GM21515 (cell line): ENCODE results near the gene RBPJL.
"Not testable (repeated sequence)": the region's sequence is repeated elsewhere in the genome, so short reads cannot be mapped to it uniquely, and the experiment has no call there.

Source experiments
- ATAC-seq: cut with Tn5 transposase; IDR thresholded peaks from one replicate; pipeline ENCODE4 v1.9.1; 2021; ENCODE audit not compliant: unreplicated experiment

The RBPJL gene

GRCh38 chr20:45341579-45341938 lies 34.9 kb downstream of the RBPJL start:
- ATAC-seq = no peak

- no peak for ATAC-seq
Observed at GRCh38 chr20:45341939-45342854, 35.6 kb downstream of the RBPJL start.

GRCh38 chr20:45342855-45343531 lies 36.4 kb downstream of the RBPJL start:
- ATAC-seq = no peak

GRCh38 chr20:45343532-45344167 lies 37.0 kb downstream of the RBPJL start:
- no peak for ATAC-seq

- no peak for ATAC-seq
Observed at GRCh38 chr20:45344168-45344860, 37.7 kb downstream of the RBPJL start.

- ATAC-seq = no peak
Observed at GRCh38 chr20:45345104-45345936, 38.7 kb downstream of the RBPJL start.

- no peak for ATAC-seq
Observed at GRCh38 chr20:45346291-45346718, 39.7 kb downstream of the RBPJL start.

GRCh38 chr20:45346851-45347250 lies 40.2 kb downstream of the RBPJL start:
- no peak for ATAC-seq

- ATAC-seq = no peak
Observed at GRCh38 chr20:45347297-45347935, 40.8 kb downstream of the RBPJL start.

GRCh38 chr20:45347936-45348778 lies 41.5 kb downstream of the RBPJL start, which contains the start of gene SDC4:
Gene SDC4, minus strand, starts transcription at chr20:45348424. Its CDS starts 40 bp downstream, at chr20:45348384.
- no peak for ATAC-seq

- no peak for ATAC-seq
Observed at GRCh38 chr20:45350217-45350616, 43.6 kb downstream of the RBPJL start.

GRCh38 chr20:45350795-45351194 lies 44.2 kb downstream of the RBPJL start:
- not testable (repeated sequence) for ATAC-seq

- no peak for ATAC-seq
Observed at GRCh38 chr20:45352729-45353128, 46.1 kb downstream of the RBPJL start.

GRCh38 chr20:45353746-45354145 lies 47.1 kb downstream of the RBPJL start:
- no peak for ATAC-seq

GRCh38 chr20:45354423-45355208 lies 48.0 kb downstream of the RBPJL start:
- ATAC-seq = no peak

GRCh38 chr20:45355209-45356084 lies 48.8 kb downstream of the RBPJL start:
- no peak for ATAC-seq
